DOHH2 (cell line): ENCODE data around the gene CRIM1.

Source experiments
- H3F3A ChIP-seq: fragments of 200-600 bp; sonication (generic), shearing (Covaris generic); 2 replicates; pipeline ENCODE4 v1.6.0; 2016; ENCODE audit warnings: antibody characterized with exemption, mild to moderate bottlenecking; ENCODE audit not compliant: control insufficient read depth, insufficient read depth
- H3K27ac ChIP-seq: fragments of 200-600 bp; sonication (generic); 2 replicates; pipeline ENCODE4 v1.5.1; 2014; ENCODE audit warnings: low read depth, mild to moderate bottlenecking, low read length, moderate library complexity
- H3K27me3 ChIP-seq: fragments of 200-600 bp; sonication (generic); 2 replicates; pipeline ENCODE4 v1.6.1; 2014; ENCODE audit warnings: mild to moderate bottlenecking, low read length, mixed read lengths; ENCODE audit not compliant: control insufficient read depth
- H3K36me3 ChIP-seq: fragments of 200-600 bp; sonication (generic); 2 replicates; pipeline ENCODE4 v1.6.1; 2014; ENCODE audit warnings: mild to moderate bottlenecking, low read length, moderate library complexity, mixed read lengths; ENCODE audit not compliant: control insufficient read depth
- H3K4me1 ChIP-seq: fragments of 200-600 bp; sonication (generic); 2 replicates; pipeline ENCODE4 v1.6.1; 2014; ENCODE audit warnings: mild to moderate bottlenecking, low read length, mixed read lengths; ENCODE audit not compliant: control insufficient read depth
- H3K4me2 ChIP-seq: fragments of 200-600 bp; sonication (generic); 2 replicates; pipeline ENCODE4 v1.6.0; 2014; ENCODE audit warnings: mild to moderate bottlenecking, low read length, moderate library complexity
- H3K4me3 ChIP-seq: fragments of 200-600 bp; sonication (generic); 2 replicates; pipeline ENCODE4 v1.5.1; 2014; ENCODE audit warnings: mild to moderate bottlenecking, low read length, mixed read lengths
- H3K79me2 ChIP-seq: fragments of 200-600 bp; sonication (generic); 2 replicates; pipeline ENCODE4 v1.6.1; 2014; ENCODE audit warnings: mild to moderate bottlenecking, low read length, mixed read lengths; ENCODE audit not compliant: control insufficient read depth
- H3K9me2 ChIP-seq: fragments of 200-600 bp; sonication (generic); replicated peaks from 2 replicates; pipeline ENCODE4 v1.6.1; 2014; ENCODE audit warnings: mild to moderate bottlenecking, low read length, mixed read lengths; ENCODE audit not compliant: control insufficient read depth
- H3K9me3 ChIP-seq: fragments of 200-600 bp; sonication (generic); 2 replicates; pipeline ENCODE4 v1.6.1; 2014; ENCODE audit warnings: antibody characterized with exemption, low read length, mixed read lengths; ENCODE audit not compliant: control insufficient read depth, insufficient read depth
- H4K20me1 ChIP-seq: fragments of 200-600 bp; sonication (generic); 2 replicates; pipeline ENCODE4 v1.6.0; 2014; ENCODE audit warnings: low read depth, mild to moderate bottlenecking, antibody characterized with exemption, low read length, moderate library complexity; ENCODE audit not compliant: control insufficient read depth, insufficient read depth
- EZH2phosphoT487 ChIP-seq: fragments of 200-600 bp; sonication (generic); IDR thresholded peaks from 2 replicates; pipeline ENCODE4 v1.6.1; 2017; ENCODE audit warnings: borderline replicate concordance, mild to moderate bottlenecking, antibody characterized with exemption, low read length, moderate library complexity, mixed read lengths
- TF ChIP-seq, protein P1 (sequence below): fragments of 200-600 bp; sonication (generic); IDR thresholded peaks from one replicate; pipeline ENCODE4 v1.5.1; 2014; ENCODE audit warnings: antibody characterized with exemption, mild to moderate bottlenecking, low read depth, low read length; ENCODE audit not compliant: poor library complexity, severe bottlenecking

CRIM1 gene

DNA sequence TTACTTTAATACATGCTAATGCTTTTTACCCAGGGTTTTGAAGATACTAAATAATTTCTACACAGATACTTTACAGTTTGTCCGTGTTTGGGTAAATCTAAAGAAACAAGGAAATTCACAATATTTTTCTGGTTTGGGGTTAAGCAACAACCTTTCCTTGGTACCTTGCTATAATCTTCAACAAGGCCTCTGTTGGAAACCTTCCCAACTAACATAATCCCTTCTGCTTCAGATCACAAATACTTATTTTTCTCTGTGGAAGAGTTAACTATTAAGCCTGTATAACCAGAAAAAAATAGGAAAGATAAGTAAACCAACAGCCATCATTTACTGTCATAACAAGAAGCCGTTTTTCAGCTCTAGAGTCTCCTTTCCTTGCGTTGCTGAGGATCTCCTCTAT lies 227.4 kb downstream of the CRIM1 start:
- Histone ChIP-seq H3K9me3 (no peaks in the 10 kb centered on the region), H3K4me2 (no peak overlapping the region), H3K27me3 (no peaks in the 10 kb centered on the region), H3K79me2 (no peaks in the 10 kb centered on the region), H3K4me3 (no peak overlapping the region), H3K36me3 (peaks cover 57% of the 10 kb centered on the region), H3K27ac (no peak overlapping the region), H3K4me1 (no peaks in the 10 kb centered on the region), H4K20me1 (no peaks in the 10 kb centered on the region), H3F3A (no peaks in the 10 kb centered on the region), H3K9me2 (no peaks in the 10 kb centered on the region)
- TF ChIP-seq EZH2phosphoT487: no peak
- TF ChIP-seq, protein P1, sequence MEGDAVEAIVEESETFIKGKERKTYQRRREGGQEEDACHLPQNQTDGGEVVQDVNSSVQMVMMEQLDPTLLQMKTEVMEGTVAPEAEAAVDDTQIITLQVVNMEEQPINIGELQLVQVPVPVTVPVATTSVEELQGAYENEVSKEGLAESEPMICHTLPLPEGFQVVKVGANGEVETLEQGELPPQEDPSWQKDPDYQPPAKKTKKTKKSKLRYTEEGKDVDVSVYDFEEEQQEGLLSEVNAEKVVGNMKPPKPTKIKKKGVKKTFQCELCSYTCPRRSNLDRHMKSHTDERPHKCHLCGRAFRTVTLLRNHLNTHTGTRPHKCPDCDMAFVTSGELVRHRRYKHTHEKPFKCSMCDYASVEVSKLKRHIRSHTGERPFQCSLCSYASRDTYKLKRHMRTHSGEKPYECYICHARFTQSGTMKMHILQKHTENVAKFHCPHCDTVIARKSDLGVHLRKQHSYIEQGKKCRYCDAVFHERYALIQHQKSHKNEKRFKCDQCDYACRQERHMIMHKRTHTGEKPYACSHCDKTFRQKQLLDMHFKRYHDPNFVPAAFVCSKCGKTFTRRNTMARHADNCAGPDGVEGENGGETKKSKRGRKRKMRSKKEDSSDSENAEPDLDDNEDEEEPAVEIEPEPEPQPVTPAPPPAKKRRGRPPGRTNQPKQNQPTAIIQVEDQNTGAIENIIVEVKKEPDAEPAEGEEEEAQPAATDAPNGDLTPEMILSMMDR: no peak

DNA sequence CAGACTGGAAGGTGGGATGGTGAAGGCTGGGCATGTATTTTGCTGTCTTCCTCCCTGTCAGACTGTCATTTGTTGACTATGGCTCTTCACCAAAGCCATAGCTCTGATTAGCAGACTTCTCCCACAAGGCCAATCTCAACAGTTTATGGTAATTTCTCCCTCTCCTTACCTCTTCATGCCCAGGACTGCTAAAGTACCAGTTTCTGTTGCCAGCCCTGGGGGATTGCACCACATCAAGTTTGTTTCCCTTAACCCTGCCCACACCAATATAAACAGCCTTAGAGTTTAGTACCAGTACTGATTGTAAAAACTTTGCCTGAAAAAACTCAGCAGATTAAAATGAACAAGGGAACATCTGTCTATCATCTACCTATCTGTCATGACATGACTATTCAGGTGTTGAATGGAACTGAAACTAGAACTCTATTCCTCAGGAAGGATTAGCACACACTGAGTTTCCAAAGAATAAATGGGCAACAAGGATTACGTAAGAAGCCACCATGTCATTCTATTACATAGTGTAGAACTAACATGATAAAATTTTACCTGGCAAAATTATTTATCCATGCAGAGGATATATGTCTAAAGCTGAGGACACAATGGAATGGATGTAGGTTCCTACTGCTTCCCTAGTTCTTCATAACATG lies 228.7 kb downstream of the CRIM1 start:
- H4K20me1 ChIP-seq: no peaks in the 10 kb centered on the region
- H3K4me1 ChIP-seq: 0 out of 2 replicates have a peak, but pooled peaks cover under 1% of the 10 kb centered on the region
- H3K4me3 ChIP-seq: no peak overlapping the region
- H3K9me2 ChIP-seq: no peaks in the 10 kb centered on the region
- H3K27me3 ChIP-seq: no peaks in the 10 kb centered on the region
- peaks cover 50% of the 10 kb centered on the region for H3K36me3 ChIP-seq
- no peaks in the 10 kb centered on the region for H3F3A ChIP-seq
- H3K9me3 ChIP-seq: no peaks in the 10 kb centered on the region
- H3K4me2 ChIP-seq: no peak overlapping the region
- H3K79me2 ChIP-seq: no peaks in the 10 kb centered on the region
- no peak for TF ChIP-seq EZH2phosphoT487
- TF ChIP-seq, protein P1: no peak
- no peak overlapping the region for H3K27ac ChIP-seq

DNA sequence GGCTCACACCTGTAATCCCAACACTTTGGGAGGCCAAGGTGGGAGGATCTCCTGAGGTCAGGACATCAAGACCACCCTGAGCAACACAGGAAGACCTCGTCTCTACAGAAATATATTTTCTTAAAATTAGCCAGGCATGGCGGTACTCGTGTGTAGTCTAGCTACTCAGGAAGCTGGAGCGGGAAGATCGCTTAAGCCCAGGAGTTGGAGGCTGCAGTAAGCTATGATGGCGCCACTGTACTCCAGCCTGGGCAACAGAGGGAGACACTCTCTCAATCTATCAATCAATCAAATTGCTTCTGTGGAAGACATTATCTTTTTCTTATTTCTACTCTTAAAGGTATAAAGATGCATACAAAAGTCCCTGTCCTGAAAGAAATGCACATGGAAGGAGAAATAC lies 231.1 kb downstream of the CRIM1 start:
- H3K9me3 ChIP-seq: no peaks in the 10 kb centered on the region
- peaks cover 6% of the 10 kb centered on the region; the same call in 1 of the 2 replicates for H3K4me1 ChIP-seq
- no peaks in the 10 kb centered on the region for H4K20me1 ChIP-seq
- H3K4me3 ChIP-seq: no peak overlapping the region
- H3K27me3 ChIP-seq: no peaks in the 10 kb centered on the region
- no peaks in the 10 kb centered on the region for H3F3A ChIP-seq
- H3K79me2 ChIP-seq: peaks cover 7% of the 10 kb centered on the region
- H3K9me2 ChIP-seq: no peaks in the 10 kb centered on the region
- no peak overlapping the region for H3K27ac ChIP-seq
- peaks cover 45% of the 10 kb centered on the region for H3K36me3 ChIP-seq
- TF ChIP-seq, protein P1: no peak
- no peak for TF ChIP-seq EZH2phosphoT487
- no peak overlapping the region for H3K4me2 ChIP-seq

DNA sequence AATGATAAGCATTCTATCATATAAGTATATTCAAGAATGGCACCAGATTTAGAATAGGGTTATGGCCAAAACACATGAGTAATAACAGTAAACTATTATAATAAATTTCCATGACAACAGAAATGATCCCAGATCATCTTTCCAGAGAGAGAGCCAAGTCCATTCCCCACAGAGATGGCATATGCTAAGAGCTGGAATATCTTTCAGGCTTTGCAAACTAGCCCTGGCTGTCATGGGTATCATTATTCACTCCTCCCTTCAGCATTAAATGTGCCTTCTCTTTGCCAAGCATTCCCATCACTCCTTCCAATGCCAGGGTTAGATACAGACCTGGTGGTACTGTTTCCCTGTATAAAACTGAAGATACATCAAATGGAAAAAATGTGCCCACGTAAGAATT lies 231.5 kb downstream of the CRIM1 start:
- Histone ChIP-seq H3K9me2 (no peaks in the 10 kb centered on the region), H3K36me3 (peaks cover 43% of the 10 kb centered on the region), H3K27me3 (no peaks in the 10 kb centered on the region), H3K4me1 (peaks cover 6% of the 10 kb centered on the region; the same call in 1 of the 2 replicates), H3K4me2 (no peak overlapping the region), H3K27ac (no peak overlapping the region), H4K20me1 (no peaks in the 10 kb centered on the region), H3F3A (no peaks in the 10 kb centered on the region), H3K79me2 (peaks cover 10% of the 10 kb centered on the region), H3K9me3 (no peaks in the 10 kb centered on the region), H3K4me3 (no peak overlapping the region)
- TF ChIP-seq, protein P1: no peak
- no peak for TF ChIP-seq EZH2phosphoT487
